Keratinocyte (primary cell): ENCODE measurements around the gene KRT14.

Experiments
- EZH2 ChIP-seq: IDR thresholded peaks from one replicate; pipeline ENCODE4 v1.6.1; 2012; ENCODE audit warnings: inconsistent platforms, mild to moderate bottlenecking, low read length, moderate library complexity
- TF ChIP-seq, protein P1 (sequence below), 3 experiments: IDR thresholded peaks in 1 of 3; conservative IDR thresholded peaks in 1 of 3; optimal IDR thresholded peaks in 1 of 3; 2 replicates in 2 of 3; 3 replicates in 1 of 3; pipeline versions ENCODE3 to v1.5.1; 2011; ENCODE audit warnings: low read length in 3 of 3, mild to moderate bottlenecking in 3 of 3, moderate library complexity in 2 of 3, control low read depth in 1 of 3, inconsistent platforms in 1 of 3; ENCODE audit not compliant: insufficient read depth in 2 of 3; ENCODE audit errors: extremely low read depth in 1 of 3

GRCh38 chr17:41632482-41633105 lies 45.9 kb upstream of the KRT14 start:
- TF ChIP-seq, protein P1, sequence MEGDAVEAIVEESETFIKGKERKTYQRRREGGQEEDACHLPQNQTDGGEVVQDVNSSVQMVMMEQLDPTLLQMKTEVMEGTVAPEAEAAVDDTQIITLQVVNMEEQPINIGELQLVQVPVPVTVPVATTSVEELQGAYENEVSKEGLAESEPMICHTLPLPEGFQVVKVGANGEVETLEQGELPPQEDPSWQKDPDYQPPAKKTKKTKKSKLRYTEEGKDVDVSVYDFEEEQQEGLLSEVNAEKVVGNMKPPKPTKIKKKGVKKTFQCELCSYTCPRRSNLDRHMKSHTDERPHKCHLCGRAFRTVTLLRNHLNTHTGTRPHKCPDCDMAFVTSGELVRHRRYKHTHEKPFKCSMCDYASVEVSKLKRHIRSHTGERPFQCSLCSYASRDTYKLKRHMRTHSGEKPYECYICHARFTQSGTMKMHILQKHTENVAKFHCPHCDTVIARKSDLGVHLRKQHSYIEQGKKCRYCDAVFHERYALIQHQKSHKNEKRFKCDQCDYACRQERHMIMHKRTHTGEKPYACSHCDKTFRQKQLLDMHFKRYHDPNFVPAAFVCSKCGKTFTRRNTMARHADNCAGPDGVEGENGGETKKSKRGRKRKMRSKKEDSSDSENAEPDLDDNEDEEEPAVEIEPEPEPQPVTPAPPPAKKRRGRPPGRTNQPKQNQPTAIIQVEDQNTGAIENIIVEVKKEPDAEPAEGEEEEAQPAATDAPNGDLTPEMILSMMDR (optimal IDR thresholded peaks at IDR 0.05 in 1 of 3, IDR thresholded peaks at IDR 0.05 in 1 of 3, conservative IDR thresholded peaks at IDR 0.05 in 1 of 3; ENCODE audit: extremely low read depth in 1 of 3, insufficient read depth in 2 of 3, low read length in 3 of 3) = no peak
- TF ChIP-seq EZH2 = no peak
